ENCODE measurements around the gene PGM5.
"Not testable (repeated sequence)": the region's sequence is repeated elsewhere in the genome, so short reads cannot be mapped to it uniquely, and the experiment has no call there.

The PGM5 gene

GRCh38 chr9:68335935-68336334 lies 20.5 kb upstream of the PGM5 start:
- H3K27me3 ChIP-seq (replicated peaks; ENCODE audit: control insufficient read depth, insufficient read depth, low read length, poor library complexity, severe bottlenecking); DNase-seq; H3K4me1 ChIP-seq (ENCODE audit: control insufficient read depth, insufficient read depth, low read length, poor library complexity, severe bottlenecking); H3K9me3 ChIP-seq (ENCODE audit: control insufficient read depth, low read length); H3K4me3 ChIP-seq (ENCODE audit: insufficient read depth, low read depth, low read length, poor library complexity, severe bottlenecking); H3K27ac ChIP-seq (ENCODE audit: insufficient read depth, low read length, poor library complexity, severe bottlenecking); H3K36me3 ChIP-seq (ENCODE audit: control insufficient read depth, insufficient read depth, low read length): not testable (repeated sequence)

- not testable (repeated sequence) for H3K27me3 ChIP-seq (replicated peaks; ENCODE audit: control insufficient read depth, insufficient read depth, low read length, poor library complexity, severe bottlenecking); DNase-seq; H3K36me3 ChIP-seq (ENCODE audit: control insufficient read depth, insufficient read depth, low read length); H3K4me1 ChIP-seq (ENCODE audit: control insufficient read depth, insufficient read depth, low read length, poor library complexity, severe bottlenecking); H3K27ac ChIP-seq (ENCODE audit: insufficient read depth, low read length, poor library complexity, severe bottlenecking); H3K4me3 ChIP-seq (ENCODE audit: insufficient read depth, low read depth, low read length, poor library complexity, severe bottlenecking); H3K9me3 ChIP-seq (ENCODE audit: control insufficient read depth, low read length)
These were observed 19.6 kb upstream of the PGM5 start for GRCh38 chr9:68336639-68337339.

- H3K36me3 ChIP-seq (ENCODE audit: control insufficient read depth, insufficient read depth, low read length); DNase-seq; H3K27me3 ChIP-seq (replicated peaks; ENCODE audit: control insufficient read depth, insufficient read depth, low read length, poor library complexity, severe bottlenecking); H3K27ac ChIP-seq (ENCODE audit: insufficient read depth, low read length, poor library complexity, severe bottlenecking); H3K4me1 ChIP-seq (ENCODE audit: control insufficient read depth, insufficient read depth, low read length, poor library complexity, severe bottlenecking); H3K4me3 ChIP-seq (ENCODE audit: insufficient read depth, low read depth, low read length, poor library complexity, severe bottlenecking); H3K9me3 ChIP-seq (ENCODE audit: control insufficient read depth, low read length): not testable (repeated sequence)
These were observed 18.4 kb upstream of the PGM5 start for GRCh38 chr9:68338000-68338399.

- H3K4me3 ChIP-seq (ENCODE audit: insufficient read depth, low read depth, low read length, poor library complexity, severe bottlenecking); DNase-seq; H3K4me1 ChIP-seq (ENCODE audit: control insufficient read depth, insufficient read depth, low read length, poor library complexity, severe bottlenecking); H3K9me3 ChIP-seq (ENCODE audit: control insufficient read depth, low read length); H3K27me3 ChIP-seq (replicated peaks; ENCODE audit: control insufficient read depth, insufficient read depth, low read length, poor library complexity, severe bottlenecking); H3K27ac ChIP-seq (ENCODE audit: insufficient read depth, low read length, poor library complexity, severe bottlenecking); H3K36me3 ChIP-seq (ENCODE audit: control insufficient read depth, insufficient read depth, low read length): not testable (repeated sequence)
These were observed 14.0 kb upstream of the PGM5 start for GRCh38 chr9:68342265-68343025.

- not testable (repeated sequence) for H3K27ac ChIP-seq (ENCODE audit: insufficient read depth, low read length, poor library complexity, severe bottlenecking); H3K27me3 ChIP-seq (replicated peaks; ENCODE audit: control insufficient read depth, insufficient read depth, low read length, poor library complexity, severe bottlenecking); DNase-seq; H3K9me3 ChIP-seq (ENCODE audit: control insufficient read depth, low read length); H3K4me3 ChIP-seq (ENCODE audit: insufficient read depth, low read depth, low read length, poor library complexity, severe bottlenecking); H3K4me1 ChIP-seq (ENCODE audit: control insufficient read depth, insufficient read depth, low read length, poor library complexity, severe bottlenecking); H3K36me3 ChIP-seq (ENCODE audit: control insufficient read depth, insufficient read depth, low read length)
These were observed 13.2 kb upstream of the PGM5 start for GRCh38 chr9:68343242-68343641.

GRCh38 chr9:68343992-68344391 lies 12.4 kb upstream of the PGM5 start:
- not testable (repeated sequence) for H3K36me3 ChIP-seq (ENCODE audit: control insufficient read depth, insufficient read depth, low read length); DNase-seq; H3K9me3 ChIP-seq (ENCODE audit: control insufficient read depth, low read length); H3K27ac ChIP-seq (ENCODE audit: insufficient read depth, low read length, poor library complexity, severe bottlenecking); H3K4me3 ChIP-seq (ENCODE audit: insufficient read depth, low read depth, low read length, poor library complexity, severe bottlenecking); H3K27me3 ChIP-seq (replicated peaks; ENCODE audit: control insufficient read depth, insufficient read depth, low read length, poor library complexity, severe bottlenecking); H3K4me1 ChIP-seq (ENCODE audit: control insufficient read depth, insufficient read depth, low read length, poor library complexity, severe bottlenecking)

GRCh38 chr9:68351689-68352088 lies 4.7 kb upstream of the PGM5 start:
- H3K9me3 ChIP-seq (ENCODE audit: control insufficient read depth, low read length); H3K27ac ChIP-seq (ENCODE audit: insufficient read depth, low read length, poor library complexity, severe bottlenecking); H3K27me3 ChIP-seq (replicated peaks; ENCODE audit: control insufficient read depth, insufficient read depth, low read length, poor library complexity, severe bottlenecking); DNase-seq; H3K4me3 ChIP-seq (ENCODE audit: insufficient read depth, low read depth, low read length, poor library complexity, severe bottlenecking); H3K4me1 ChIP-seq (ENCODE audit: control insufficient read depth, insufficient read depth, low read length, poor library complexity, severe bottlenecking); H3K36me3 ChIP-seq (ENCODE audit: control insufficient read depth, insufficient read depth, low read length): not testable (repeated sequence)

GRCh38 chr9:68355993-68356379 lies 425 bp upstream of the PGM5 start:
- DNase-seq; H3K4me3 ChIP-seq (ENCODE audit: insufficient read depth, low read depth, low read length, poor library complexity, severe bottlenecking); H3K36me3 ChIP-seq (ENCODE audit: control insufficient read depth, insufficient read depth, low read length); H3K9me3 ChIP-seq (ENCODE audit: control insufficient read depth, low read length); H3K27me3 ChIP-seq (replicated peaks; ENCODE audit: control insufficient read depth, insufficient read depth, low read length, poor library complexity, severe bottlenecking); H3K4me1 ChIP-seq (ENCODE audit: control insufficient read depth, insufficient read depth, low read length, poor library complexity, severe bottlenecking); H3K27ac ChIP-seq (ENCODE audit: insufficient read depth, low read length, poor library complexity, severe bottlenecking): not testable (repeated sequence)

GRCh38 chr9:68357119-68357714 lies 806 bp downstream of the PGM5 start:
- DNase-seq; H3K4me1 ChIP-seq (ENCODE audit: control insufficient read depth, insufficient read depth, low read length, poor library complexity, severe bottlenecking); H3K9me3 ChIP-seq (ENCODE audit: control insufficient read depth, low read length); H3K27ac ChIP-seq (ENCODE audit: insufficient read depth, low read length, poor library complexity, severe bottlenecking); H3K36me3 ChIP-seq (ENCODE audit: control insufficient read depth, insufficient read depth, low read length); H3K27me3 ChIP-seq (replicated peaks; ENCODE audit: control insufficient read depth, insufficient read depth, low read length, poor library complexity, severe bottlenecking); H3K4me3 ChIP-seq (ENCODE audit: insufficient read depth, low read depth, low read length, poor library complexity, severe bottlenecking): not testable (repeated sequence)

- H3K4me3 ChIP-seq (ENCODE audit: insufficient read depth, low read depth, low read length, poor library complexity, severe bottlenecking); H3K27me3 ChIP-seq (replicated peaks; ENCODE audit: control insufficient read depth, insufficient read depth, low read length, poor library complexity, severe bottlenecking); DNase-seq; H3K36me3 ChIP-seq (ENCODE audit: control insufficient read depth, insufficient read depth, low read length); H3K27ac ChIP-seq (ENCODE audit: insufficient read depth, low read length, poor library complexity, severe bottlenecking); H3K4me1 ChIP-seq (ENCODE audit: control insufficient read depth, insufficient read depth, low read length, poor library complexity, severe bottlenecking); H3K9me3 ChIP-seq (ENCODE audit: control insufficient read depth, low read length): not testable (repeated sequence)
These were observed 10.6 kb downstream of the PGM5 start for GRCh38 chr9:68366933-68367547.
